Kidney epithelial cell (primary cell): Measurements from ENCODE around the gene DGCR8. TPM values are rescaled to one million over a fixed set of nuclear protein-coding genes. Genes with fewer than 3 reads are reported as not detected.

ENCODE experiments used
- DNase-seq: peaks from one replicate; pipeline ENCODE4 v3.0.0-alpha.2; 2010; ENCODE audit warnings: low read depth
- H3K27me3 ChIP-seq: 2 replicates; pipeline ENCODE4 v1.6.0; 2011; ENCODE audit warnings: low read length; ENCODE audit not compliant: control insufficient read depth, insufficient read depth
- H3K36me3 ChIP-seq: 2 replicates; pipeline ENCODE4 v1.5.1; 2011; ENCODE audit warnings: low read length; ENCODE audit not compliant: control insufficient read depth, insufficient read depth
- H3K4me3 ChIP-seq: 2 replicates; pipeline ENCODE4 v1.5.1; 2011; ENCODE audit warnings: low read depth, mild to moderate bottlenecking, control low read depth, low read length
- total RNA-seq: library from RNA; depleted of rRNA; stranded (reverse); fragments of >200 nt; gene quantifications from 2 replicates; pipeline ENCODE4 v1.2.3, GENCODE V29; 2015
- TF ChIP-seq, protein P1 (sequence below): IDR thresholded peaks from 2 replicates; pipeline ENCODE4 v1.5.1; 2011; ENCODE audit warnings: mild to moderate bottlenecking, moderate library complexity, low read length, control low read depth, inconsistent platforms; ENCODE audit not compliant: insufficient read depth, poor library complexity, severe bottlenecking

Gene DGCR8
- total RNA-seq, 1 donor from 2014 or later: 34.0 TPM

GRCh38 chr22:20035375-20036083, 44.5 kb upstream of the DGCR8 start:
- Histone ChIP-seq H3K36me3 (peaks cover 2% of the 10 kb centered on the region), H3K4me3 (no peak overlapping the region), H3K27me3 (no peaks in the 10 kb centered on the region)
- TF ChIP-seq, protein P1, sequence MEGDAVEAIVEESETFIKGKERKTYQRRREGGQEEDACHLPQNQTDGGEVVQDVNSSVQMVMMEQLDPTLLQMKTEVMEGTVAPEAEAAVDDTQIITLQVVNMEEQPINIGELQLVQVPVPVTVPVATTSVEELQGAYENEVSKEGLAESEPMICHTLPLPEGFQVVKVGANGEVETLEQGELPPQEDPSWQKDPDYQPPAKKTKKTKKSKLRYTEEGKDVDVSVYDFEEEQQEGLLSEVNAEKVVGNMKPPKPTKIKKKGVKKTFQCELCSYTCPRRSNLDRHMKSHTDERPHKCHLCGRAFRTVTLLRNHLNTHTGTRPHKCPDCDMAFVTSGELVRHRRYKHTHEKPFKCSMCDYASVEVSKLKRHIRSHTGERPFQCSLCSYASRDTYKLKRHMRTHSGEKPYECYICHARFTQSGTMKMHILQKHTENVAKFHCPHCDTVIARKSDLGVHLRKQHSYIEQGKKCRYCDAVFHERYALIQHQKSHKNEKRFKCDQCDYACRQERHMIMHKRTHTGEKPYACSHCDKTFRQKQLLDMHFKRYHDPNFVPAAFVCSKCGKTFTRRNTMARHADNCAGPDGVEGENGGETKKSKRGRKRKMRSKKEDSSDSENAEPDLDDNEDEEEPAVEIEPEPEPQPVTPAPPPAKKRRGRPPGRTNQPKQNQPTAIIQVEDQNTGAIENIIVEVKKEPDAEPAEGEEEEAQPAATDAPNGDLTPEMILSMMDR: no peak
- DNase-seq: no peak

GRCh38 chr22:20036084-20036482, 44.0 kb upstream of the DGCR8 start:
- Histone ChIP-seq H3K36me3 (peaks cover 2% of the 10 kb centered on the region), H3K27me3 (no peaks in the 10 kb centered on the region), H3K4me3 (no peak overlapping the region)
- TF ChIP-seq, protein P1: no peak
- no peak for DNase-seq

GRCh38 chr22:20036535-20037392, 43.3 kb upstream of the DGCR8 start:
- Histone ChIP-seq H3K4me3 (no peak overlapping the region), H3K36me3 (no peaks in the 10 kb centered on the region), H3K27me3 (no peaks in the 10 kb centered on the region)
- no peak for DNase-seq
- TF ChIP-seq, protein P1: no peak

GRCh38 chr22:20037419-20037818, 42.6 kb upstream of the DGCR8 start:
- Histone ChIP-seq H3K4me3 (no peak overlapping the region), H3K27me3 (no peaks in the 10 kb centered on the region), H3K36me3 (no peaks in the 10 kb centered on the region)
- no peak for DNase-seq
- TF ChIP-seq, protein P1: no peak

GRCh38 chr22:20038574-20038973, 41.5 kb upstream of the DGCR8 start:
- Histone ChIP-seq H3K36me3 (no peaks in the 10 kb centered on the region), H3K27me3 (no peaks in the 10 kb centered on the region), H3K4me3 (no peak overlapping the region)
- DNase-seq: no peak
- TF ChIP-seq, protein P1: no peak
